Measurements from ENCODE around the gene MUS81.
A peak's percentile ranks its signal among the peaks of the same experiment; 100 is the strongest.

MUS81 gene

DNA sequence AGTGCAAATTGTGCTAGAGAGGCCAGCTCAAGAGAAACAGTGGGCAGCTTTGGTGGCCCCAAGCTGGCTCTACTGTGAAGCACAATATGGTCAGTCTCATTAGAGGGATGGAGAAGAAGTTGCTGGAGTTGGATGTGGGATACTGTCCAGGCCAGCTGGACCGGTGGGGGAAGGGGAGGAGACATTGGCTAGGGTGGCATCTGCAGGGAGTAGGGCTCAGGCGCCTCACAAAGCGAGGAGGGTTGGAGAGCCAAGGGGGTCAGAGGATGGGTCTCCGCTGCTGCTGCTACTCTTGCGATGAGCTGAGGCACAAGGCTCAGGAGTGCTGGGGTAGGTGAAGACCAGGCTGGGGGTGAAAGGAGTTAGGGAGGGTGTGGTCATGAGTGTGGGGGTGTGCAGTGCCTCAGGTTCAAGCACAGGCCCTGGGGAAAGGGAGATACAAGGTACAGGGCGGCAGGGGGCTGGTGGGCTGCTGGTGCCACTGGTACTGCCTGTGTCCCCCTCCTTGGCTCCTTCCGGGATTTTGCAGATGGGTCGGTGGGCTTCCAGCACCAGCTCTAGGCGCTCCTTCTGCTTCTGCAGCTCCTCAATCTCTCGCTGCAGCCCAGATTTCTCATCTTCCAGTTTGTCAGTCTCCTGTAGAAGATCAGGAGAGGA lies 32.6 kb downstream of the MUS81 start:
- no peak for DNase-seq (ENCODE audit: low read depth)

DNA sequence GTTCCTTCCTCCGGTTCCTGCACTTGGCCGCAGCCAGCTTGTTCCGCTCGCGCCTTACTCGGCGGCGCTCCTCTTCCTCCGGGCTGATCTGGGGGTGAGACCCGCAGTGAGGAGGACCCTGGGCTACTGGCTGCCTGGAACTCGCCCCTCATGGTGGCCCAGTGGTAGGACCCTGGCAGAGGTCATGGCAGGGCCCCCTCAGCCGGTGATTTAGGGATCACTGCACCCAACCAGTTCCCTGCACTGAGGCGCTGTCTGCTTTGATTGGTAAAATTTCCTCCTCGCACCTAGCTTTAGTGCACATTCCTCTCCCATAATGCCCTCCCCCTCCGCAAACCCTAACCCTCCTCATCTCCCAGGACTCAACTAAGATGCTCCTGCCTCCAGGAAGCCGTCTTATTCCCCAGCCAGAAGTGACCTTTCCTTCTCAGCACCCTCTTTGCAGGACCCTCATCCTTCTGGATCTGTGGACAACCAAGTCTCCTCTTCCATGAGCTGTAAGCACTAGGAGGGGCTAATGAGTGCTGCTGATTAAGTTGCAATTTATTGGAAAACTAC lies 33.9 kb downstream of the MUS81 start:
- no peak for DNase-seq (ENCODE audit: low read depth)

DNA sequence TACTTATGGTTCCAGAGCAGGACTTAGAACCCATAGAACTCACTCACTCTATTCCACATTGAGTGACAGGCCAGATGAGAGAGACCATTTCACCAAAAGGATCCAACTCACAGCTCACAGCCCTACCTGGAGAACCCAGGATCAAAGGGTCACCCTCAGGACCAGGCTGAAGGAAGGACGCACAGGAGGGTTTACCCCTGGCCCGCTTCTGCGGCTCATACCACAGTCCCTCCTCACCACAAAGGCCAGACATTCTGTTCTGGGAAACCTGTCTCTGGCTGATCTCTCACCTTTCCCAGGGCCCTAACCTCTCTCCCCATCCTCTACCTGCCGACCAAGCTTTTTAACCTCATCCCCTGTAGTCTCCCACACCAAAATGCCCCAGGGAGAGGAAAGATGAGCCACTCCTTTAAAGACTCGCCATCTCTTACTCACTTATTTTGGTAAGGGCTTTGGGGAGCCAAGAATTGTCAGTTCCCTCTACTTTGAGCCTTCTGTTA lies 35.3 kb downstream of the MUS81 start:
- DNase-seq (ENCODE audit: low read depth): no peak

DNA sequence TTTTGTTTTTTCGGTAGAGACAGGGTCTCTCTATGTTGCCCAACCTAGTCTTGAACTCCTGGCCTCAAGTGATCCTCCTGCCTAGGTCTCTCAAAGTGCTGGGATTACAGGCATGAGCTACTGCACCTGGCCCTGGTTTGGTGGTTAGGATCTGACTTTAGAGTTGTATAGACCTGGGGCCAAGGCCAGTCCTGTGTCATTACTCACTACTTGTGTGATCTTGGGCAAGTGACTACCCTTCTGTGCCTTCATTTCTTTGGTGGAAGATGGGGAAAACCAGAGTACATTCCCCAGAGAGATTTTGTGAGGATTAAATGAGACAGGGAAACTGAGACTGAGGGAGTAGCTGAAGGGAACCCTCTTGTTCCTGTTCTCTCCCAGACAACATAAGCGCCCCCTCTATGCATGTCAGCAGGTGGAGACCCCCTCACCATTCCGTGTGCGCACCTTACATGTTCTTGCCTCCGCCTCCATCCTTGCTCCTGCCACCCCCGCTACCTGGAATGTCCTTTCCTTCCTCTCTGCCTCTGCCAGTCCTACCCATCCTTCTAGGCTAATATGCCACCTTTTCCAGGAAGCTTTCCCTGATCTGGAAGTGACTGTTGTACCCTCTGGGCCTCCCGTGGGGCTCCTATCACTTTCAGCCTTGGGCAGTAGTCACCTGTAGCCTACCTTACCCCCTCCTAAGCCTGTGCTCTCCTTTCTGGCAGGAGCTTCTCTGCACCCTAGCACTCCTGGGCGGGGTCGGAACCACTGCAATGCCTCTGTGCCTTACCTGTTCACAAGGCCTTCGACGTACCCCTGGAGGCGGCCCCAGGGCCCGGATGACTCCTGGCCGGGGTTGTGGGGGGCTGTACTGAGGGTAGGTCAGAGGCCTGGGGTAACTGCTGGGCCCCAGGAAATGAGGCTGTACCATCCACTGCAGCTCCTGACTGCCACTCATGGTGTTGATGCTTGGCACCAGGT lies 36.1 kb downstream of the MUS81 start:
- no peak for DNase-seq (ENCODE audit: low read depth)

DNA sequence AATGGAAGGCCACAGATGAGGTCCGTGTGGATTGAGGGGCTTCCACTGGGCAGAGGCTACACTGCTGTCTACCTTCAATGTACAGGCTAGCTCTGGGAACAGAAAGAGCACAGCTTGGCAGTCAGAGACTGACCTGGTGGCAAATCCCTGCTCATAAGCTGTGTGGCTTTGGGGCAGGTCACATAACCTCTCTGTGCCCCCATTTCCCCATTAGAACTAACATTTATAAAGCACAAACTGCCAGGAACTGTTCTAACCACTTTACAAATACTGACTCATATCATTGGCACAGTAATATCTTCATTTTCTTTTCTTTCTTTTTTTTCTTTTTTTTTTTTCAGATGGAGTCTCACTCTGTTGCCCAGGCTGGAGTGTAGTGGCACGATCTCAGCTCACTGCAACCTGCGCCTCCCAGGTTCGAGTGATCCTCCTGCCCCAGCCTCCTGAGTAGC lies 36.8 kb downstream of the MUS81 start:
- DNase-seq (ENCODE audit: low read depth): no peak

DNA sequence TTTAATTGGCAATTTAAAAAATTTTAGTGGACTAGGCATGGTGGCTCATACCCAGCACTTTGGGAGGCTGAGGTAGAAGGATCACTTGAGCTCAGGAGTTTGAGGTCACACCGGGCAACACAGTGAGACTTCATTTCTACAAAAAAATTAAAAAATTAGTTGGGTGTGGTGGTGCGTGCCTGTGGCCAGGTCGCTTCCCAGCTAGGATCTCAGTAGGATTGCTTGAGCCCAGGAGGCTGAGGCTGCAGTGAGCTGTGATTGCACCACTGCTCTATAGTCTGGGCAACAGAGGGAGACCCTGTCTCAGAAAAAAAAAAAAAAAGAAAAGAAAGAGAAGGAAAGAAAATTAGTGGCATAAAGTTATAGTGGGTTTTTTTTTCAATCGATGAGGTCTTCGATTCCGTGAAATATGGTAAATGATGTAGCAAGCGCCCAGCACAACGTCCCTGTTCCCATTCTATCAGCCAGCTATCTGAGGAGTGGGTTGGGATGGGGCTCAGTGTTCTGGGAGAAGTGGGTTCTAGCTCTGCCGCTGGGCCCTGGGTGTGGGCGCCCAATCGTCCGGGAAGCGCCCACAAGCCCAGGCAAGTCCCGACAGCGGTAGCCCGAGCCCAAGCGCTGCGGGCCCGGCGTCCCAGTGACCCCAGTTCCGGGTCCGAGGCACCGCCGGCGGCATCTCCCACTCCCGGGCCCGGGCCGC lies 38.6 kb downstream of the MUS81 start:
- no peak for DNase-seq (ENCODE audit: low read depth)

DNA sequence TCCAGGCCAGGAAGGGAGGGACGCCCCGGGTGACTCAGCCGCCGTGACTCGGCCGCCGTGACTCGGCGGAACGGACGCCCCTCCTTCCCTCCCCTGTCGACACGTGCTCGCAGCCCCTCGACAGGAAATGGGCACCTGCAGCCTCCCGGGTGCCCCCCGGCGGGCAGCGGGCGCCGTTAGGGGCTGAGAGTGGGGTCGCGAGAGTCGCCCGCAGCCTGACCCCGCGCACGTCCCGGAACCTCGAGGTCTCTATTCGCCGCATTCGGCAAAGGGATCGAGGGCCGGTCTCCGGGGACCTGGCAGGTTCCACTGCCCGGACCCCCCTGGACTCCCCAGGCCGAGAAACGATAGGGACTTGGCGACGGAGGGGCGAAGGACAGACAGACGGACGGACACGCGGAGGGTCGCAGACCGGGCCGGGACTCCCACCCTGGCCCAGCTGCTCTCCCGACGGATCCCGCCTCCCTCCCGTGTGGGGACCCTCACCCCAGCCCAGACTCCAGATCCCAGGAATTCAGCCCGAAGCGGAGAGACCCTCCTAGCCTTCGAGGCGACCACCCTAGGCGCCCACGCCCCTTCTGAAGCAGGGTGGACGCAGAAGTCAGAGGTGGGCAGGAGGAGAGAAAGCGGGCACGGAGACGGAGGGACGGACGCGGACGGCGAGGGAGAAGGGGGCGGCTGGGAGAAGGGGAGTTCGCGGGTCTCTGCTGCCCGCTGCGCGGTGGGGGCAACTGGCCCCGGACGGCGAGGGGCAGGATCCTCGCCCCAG lies 39.3 kb downstream of the MUS81 start:
- DNase-seq (ENCODE audit: low read depth): peak; percentile 44

DNA sequence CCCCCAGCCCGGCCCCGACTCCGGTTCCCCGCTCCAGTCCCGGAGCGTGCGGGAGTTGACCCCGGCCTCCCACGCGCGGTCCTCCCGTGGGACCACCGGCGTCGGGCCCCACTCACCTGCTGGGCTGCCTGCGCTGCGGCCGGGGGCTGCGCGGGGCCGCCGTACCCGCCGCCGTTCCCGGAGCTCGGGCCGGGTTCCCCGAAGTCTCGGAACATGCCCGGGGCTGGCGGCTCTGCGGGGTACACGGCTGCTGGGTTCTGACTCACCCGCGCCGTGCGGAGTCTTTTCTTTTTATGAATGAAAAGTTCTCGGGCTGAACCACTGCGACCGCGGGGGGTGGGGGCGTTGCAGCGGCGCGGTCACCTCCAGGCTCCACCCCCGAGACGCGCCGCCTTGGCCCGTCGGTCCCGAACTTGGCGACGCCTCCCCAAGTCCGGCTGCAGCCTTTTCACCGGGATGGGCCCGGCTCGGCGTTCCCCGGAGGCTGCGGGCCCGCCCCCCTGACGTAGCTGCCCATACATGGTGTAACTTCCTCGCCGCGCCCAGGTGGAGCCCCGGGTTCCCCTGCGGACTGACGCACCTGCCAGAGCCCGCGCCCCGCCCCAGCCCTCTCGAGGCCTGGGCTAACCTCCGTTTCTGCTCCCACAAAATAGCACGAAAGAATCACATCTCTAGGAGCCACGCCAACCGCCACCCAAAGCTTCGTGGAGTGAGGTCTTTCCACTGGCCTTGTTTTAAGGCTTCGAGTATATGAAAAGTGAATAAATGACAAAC lies 40.1 kb downstream of the MUS81 start, which contains the start of gene FOSL1:
Gene FOSL1, minus strand, starts transcription at position 264 of the 774 bp plus-strand sequence. Its CDS starts 49 bp downstream, at position 215.
- DNase-seq (ENCODE audit: low read depth): peak; percentile 97

DNA sequence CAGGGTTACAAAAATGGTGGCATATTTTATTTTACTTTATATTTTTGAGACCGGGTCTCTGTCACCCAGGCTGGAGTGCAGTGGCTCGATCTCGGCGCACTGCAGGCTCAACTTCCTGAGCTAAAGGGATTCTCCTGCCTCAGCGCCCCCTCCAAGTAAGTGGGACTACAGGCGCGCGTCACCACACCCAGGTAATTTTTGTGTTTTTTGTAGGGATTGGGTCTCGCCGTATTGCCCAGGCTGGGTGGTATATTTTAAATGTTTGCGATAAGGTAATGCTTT lies 40.6 kb downstream of the MUS81 start:
- no peak for DNase-seq (ENCODE audit: low read depth)

DNA sequence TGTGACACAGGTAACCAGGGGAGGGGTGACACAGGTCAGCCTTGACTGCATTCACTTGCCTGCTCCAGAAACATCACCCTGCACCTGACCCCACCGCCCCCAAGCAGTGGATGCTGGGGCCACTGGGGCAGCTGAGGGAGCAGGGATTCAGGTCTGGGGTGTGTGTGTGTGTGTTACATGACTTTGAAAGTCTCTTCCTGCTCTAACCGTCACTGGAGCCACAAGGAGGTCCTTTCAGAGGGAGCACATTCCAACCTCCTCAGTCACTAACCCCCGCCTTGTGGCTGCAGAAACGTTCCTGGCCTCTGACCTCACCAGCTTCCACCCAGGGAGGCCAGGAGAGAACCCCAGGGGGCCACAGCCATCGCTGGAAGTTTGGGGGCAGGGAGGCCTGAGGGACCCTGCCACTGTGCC lies 42.8 kb downstream of the MUS81 start:
- no peak for DNase-seq (ENCODE audit: low read depth)

DNA sequence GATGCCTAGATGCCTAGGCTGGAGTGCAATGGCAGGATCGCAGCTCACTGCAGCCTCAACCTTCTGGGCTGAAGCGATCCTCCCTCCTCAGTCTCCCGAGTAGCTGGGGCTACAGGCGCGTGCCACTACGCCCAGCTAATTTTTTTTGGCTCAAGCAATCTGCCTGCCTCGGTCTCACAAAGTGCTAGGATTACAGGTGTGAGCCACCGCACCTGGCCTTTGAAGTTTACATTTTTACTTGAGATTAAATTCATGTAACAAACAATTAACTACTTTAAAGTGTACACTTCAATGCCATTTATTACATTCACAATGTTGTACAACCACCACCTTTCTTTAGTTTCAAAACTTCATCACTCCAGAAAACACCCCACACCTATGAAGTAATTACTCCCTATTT lies 43.5 kb downstream of the MUS81 start:
- no peak for DNase-seq (ENCODE audit: low read depth)

DNA sequence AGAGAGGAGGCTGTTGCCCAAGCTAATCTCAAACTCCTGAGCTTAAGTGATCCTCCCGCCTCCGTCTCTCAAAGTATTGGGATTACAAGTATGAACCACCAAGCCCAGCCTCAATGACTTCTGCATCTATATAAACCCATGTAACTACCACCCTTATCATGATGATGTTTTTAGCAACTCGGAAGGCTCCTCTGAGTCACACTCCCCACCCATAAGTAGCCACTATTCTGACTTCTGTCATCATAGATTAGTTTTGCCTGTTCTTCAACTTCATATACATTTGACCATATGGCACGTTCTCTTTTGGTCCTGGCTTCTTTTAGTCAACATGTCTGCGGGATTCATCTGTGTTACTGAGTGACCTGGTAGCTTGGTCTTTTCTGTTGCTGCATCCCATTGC lies 46.4 kb downstream of the MUS81 start:
- no peak for DNase-seq (ENCODE audit: low read depth)

DNA sequence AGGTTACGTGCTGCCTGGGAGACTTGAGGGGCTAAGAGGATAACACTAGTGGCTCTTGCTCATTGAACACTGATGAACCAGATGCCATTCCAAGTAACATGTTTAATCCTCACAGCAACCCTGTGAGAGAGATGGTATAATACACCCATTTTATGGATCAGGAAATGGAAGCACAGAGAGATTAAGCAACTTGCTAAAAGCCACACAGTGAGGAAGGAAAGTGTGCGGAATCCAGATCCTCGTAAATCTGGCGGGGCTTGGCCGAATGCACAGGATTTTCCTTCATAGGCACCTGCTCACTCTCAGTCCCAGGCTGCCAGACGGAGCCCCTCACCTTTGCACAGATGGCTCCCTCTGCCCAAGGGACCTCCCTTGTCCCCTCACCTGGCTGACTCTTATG lies 47.6 kb downstream of the MUS81 start:
- DNase-seq (ENCODE audit: low read depth): no peak

DNA sequence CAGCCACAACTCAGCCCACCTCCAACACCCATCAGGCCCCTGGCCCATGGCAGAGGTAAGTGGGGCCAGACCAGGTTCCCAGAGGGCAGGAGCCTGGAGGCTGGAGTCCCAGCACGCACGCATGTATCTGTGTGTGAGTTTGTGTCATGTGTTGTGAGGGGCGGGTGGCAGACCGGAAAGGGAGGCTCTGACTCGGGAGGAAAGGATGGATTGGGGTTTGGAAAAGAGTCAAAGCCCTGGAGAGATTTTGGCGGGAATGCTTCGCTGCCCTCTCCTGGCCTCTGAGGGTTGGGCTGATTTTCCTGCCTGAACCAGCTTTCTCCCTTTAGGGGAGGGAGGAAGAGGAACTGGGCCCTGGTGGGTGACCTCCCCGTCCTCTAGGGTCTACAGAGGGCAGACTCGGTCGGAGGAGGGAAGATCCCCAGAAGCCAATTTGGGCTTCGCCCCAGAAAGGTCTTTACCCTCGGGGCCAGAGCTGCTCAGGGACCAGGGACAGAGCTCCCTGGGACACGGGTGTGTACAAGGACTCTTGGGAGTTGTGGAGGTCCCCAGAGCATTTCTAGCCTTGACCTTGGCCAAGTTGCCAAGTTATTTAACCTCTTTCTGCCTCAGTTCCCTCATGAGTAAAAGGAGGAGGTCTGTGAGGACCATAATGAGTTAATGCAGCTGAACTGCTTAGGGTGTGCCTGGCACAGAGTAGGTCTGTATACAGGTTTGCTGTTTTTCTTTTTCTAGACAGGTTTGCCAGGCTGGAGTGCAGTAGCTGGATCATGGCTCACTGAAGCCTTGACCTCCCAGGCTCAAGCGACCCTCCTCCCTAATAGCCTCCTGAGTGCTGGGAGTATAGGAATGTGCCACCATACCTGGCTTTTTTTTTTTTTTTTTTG lies 51.7 kb downstream of the MUS81 start:
- DNase-seq (ENCODE audit: low read depth): no peak

DNA sequence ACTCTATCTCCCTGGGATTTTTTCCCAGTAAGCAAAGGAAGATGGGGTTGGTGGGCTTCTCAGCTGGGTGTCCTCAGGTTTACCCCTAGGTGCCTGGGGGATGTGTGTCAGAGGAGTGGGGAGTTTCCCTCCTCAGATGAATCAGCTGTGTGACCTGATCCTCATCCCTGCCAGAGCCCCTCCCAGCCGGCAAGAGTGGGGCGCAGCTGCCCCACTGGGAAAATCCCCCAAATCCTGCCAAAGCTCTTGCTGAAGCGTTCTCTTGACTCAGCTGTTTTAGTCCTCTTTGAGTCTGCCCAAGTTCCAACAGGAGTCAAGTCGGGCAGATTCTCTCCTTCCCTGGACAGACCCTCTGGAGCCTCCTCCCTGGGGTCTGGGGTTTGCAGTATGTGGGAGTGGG lies 52.6 kb downstream of the MUS81 start:
- DNase-seq (ENCODE audit: low read depth): no peak

DNA sequence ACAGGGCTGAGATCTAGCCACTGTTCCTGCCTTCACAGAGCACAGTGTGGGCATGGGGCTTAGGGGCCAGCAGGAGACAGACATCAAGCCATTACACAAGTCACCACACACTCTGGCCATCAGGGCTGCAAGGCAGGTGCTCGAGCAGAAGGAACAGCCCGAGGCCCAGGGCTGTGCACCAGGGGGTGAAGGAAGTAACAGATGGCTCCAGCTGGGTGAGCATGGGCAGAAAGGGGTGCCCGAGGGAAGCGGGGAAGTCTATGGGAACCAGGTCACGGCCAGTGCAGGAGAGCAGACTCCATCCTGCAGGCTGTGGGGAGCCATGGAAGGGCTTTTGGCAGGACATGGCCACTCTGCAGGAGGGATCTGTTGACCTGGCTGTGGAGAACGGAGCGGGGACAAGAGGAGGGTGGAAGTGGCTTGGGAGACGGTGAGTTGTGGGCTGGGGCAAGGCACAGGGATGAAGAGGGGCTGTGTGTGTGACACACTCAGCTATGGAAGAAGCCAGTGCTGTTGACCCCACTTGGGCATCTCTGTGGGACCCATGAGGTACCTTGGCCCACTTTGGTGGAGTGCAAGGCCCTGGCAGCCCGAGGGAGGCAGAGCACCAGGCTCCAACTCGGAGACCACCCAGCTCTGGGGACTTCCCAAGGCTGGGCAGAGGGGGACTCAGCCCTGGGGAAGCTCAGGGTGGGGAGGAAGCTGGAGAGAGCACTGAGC lies 55.0 kb downstream of the MUS81 start:
- no peak for DNase-seq (ENCODE audit: low read depth)

DNA sequence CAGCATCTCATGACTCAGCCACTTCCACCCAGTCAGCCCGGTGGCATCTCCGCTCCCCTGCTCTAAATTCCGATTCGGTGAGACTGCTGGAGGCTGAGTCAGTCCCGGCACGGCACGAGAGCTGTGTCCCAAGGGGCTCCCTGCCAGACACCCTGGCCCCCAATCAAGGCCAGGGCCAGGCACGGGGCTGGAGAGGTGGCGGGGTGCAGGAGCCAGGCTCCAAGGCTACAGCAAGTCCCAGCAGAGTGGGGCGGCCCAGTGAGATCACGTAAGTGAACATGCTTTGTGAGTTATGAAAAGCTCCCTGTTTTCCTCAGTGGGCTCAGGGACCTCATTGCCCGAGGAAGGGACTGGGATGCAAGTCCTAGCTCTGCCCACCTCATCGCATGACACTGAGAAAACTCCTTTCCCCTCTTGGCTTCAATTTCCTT lies 55.6 kb downstream of the MUS81 start:
- DNase-seq (ENCODE audit: low read depth): no peak

All from T-helper 22 cell (primary cell).